HG03378 (cell line): ENCODE data around the gene SLC44A4.

Experiments
- ATAC-seq: cut with Tn5 transposase; IDR thresholded peaks from one replicate; pipeline ENCODE4 v1.9.1; 2021; ENCODE audit warnings: mild to moderate bottlenecking, moderate library complexity; ENCODE audit not compliant: unreplicated experiment

SLC44A4 gene

DNA sequence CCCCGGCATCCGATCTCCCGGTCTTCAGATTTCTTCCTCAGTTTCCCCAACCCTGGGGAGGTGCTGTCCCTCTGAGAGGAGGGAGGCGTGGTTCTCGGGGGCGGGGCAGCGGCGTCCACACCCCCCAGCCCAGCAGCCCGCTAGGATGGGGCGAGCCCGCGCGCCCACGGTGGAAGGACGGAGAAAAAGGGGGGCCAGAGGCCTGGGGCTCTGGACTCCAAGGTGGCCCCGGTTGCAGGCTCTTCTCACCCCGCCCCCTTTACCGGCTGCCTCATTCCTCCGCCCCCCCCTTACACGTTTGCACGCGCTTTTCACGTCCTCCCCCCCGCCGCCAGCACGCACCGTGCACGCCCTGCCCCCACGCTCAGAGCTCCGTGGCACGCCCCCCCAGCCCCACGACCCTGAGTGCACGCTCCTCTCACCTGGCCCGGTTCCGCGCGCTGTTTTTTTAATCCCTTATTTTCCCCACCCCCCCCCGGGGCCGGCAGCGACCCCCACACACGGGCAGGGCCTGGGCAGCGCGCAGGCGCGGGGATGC, 22.7 kb upstream of the SLC44A4 start:
- no peak for ATAC-seq

DNA sequence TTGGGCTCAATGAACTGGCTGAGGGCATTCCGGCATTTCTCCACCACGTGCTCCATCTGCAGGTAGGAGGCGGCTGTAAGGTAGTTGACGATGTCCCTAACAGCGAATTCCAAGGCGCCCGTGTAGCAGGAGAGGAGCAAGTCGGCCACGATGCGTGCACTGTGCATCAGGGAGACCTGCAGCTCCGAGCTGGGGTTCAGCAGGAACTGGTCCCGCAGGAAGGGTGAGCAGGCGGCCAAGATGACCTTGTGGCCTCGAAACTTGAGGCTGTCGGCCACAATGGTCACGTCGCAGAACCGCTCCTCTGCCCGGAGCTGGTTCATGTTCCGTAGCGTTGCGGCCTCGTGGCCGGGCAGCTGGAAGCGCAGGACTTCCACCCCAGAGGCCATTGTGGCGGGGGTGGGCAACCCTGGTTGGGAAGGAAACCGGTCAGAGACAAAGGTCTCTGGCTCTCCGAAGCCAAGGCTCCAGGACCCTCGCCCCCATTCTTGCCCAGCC, 22.2 kb upstream of the SLC44A4 start:
- ATAC-seq: no peak

DNA sequence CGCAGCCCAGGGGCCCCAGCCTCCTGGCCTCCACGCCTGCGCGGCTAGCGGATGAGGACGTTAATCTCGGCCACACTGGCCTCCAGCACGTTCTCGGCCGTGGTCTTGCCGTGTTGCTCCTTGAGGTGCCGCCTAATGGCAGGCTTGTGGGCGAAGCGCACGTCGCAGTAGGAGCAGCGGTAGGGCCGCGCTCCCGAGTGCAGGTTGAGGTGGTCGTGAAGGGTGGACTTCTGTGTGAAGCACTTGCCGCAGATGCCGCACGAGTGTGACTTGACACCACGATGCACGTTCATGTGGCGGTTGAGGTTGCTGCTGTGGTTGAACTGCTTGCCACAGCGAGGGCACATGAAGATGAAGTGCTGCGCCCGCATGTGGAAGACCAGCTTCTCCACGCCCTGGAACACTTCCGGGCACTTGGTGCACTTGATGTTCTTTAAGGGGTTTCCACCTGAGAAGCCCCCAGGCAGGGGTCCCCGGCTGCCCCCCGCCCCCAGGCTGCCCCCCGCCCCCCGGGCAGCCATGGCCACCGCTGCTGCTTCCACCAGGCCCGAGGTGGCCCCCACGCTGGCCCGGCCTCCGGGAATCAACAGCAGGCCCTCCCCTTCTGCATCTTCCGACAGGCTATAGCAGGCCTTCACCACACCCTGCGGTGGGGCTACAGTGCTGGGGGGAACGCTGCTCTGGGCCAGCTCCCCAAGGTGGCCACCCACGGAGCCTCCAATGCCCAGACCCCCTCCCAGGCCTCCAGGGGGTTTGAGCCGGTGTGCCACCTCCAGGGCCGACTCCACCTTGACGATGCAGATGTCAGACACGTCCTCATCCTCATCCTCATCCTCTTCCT, 21.3 kb upstream of the SLC44A4 start:
- ATAC-seq: no peak

DNA sequence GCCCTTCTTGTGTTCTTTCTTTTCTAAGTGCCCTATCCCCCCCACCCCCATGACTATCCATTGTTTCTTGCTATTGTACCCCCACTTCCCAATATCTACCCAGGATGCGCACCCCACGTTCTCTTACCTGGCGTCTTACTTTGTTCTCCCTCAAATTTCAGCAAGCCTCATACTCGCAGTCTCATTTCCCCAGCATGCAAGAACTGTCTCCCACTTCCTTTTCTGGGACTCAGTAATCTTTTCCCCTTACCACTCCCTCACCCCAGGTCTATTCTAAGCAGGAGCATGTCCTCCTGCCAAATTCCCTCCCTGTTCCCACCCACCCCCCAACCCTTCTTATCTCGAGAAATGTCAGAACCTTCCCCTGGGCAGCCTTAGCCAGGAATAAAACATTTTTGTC, 20.4 kb upstream of the SLC44A4 start:
- ATAC-seq: no peak

DNA sequence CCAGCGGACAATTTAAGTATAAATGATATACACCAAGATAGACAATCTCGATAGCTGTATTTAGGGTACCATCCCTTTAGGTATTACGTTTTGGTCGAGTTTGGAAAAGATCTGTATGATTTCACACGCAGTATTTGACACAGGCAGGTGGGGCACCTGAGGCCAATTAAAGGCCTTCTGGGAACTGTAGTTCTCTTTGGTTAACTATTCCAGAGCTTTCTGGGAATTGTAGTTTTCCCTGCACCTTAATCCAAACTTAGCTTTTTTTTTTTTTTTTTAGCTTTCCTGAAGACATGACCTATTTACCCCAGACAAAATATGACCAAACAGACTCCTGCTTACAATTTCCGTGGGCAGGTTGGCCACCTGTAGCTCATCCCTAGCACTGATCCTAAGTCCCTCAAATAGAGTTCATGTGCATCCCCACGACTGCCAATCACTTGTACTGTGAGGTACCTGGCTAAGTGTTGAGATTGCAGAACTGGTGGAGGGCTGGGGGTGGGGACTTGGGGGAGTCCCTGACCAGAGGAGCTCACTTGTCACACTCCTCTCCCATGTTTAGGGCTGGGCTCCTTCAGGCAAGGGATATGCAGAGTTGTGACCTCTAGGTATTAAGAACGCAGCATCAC, 19.7 kb upstream of the SLC44A4 start:
- ATAC-seq: no peak

DNA sequence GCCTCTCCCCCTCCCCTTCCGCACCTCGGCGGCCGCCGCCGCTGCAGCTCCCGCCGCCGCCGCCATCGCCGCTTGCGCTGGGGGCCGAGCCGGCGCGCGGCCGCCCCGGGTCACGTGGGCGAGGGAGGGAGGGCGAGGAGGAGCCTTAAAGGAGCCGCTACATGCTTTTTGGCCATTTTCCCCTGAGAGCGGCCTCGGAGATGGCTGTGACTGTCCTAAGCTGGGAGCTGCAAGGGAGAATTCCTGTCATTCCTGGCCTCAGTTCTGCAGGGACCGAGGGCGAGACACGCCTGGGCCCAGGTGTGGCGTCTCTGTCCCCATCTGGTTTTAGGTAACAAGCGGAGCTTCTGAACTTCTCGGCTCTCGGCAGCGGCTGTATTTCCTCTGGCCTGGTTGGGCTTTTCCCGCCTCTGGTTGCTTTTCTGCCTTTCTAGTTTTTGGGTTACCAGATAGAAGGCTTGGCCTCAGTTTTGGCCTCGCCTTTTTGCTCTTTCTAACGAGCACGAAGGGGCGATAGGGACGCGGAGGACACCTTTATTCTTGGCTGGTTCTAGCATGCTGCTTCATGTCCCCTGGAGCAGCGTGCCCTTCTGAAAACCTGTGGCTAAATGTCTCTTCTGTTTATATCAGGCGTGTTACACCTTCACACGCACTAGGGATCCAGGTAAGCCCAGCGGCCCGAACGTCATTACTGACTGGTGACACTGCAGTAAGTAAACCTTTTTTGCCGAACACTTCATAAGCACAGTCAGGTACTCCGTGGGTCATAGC, 19.0 kb upstream of the SLC44A4 start, which contains the start of gene EHMT2:
Gene EHMT2, minus strand, starts transcription at position 87 of the 771 bp plus-strand sequence. Its CDS starts 21 bp downstream, at position 66.
- peak; percentile 39 for ATAC-seq

DNA sequence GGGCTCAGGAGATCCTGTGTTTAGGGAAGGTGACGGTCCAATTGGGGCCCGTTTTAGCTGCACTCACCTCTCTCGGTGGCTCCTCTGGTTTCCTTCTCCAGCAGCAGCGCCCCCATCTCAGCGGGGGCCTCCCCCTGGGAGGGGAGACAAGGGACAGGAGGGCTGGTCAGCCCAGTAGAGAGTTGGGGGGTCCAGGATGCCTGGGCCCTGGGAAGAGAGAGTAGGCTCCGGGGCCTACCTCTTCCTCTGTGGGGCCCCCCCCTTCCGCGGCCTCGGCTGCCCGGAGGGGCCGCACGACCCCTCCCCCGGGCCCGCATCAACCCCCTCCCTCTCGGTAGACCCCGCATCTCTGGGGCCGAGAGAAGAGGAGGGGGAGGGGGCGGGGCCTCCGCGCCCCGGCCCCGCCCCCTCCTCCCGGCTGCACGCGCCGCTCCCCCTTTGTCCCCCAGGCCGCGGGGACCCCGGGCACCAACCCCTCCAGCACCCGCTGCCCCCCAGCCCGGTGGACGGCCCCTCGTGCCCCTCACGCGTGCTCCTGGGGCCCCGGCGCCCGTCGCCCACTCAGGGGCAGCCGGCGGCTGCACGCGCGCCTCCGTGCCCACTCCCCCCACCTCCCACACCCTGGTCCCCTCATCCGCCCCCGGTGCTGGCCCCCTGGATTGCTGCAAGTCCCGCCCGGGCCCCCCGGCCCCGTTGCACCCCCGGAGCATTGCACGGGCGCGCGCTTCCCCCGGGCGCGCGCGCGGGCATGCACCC, 18.2 kb upstream of the SLC44A4 start:
- no peak for ATAC-seq

DNA sequence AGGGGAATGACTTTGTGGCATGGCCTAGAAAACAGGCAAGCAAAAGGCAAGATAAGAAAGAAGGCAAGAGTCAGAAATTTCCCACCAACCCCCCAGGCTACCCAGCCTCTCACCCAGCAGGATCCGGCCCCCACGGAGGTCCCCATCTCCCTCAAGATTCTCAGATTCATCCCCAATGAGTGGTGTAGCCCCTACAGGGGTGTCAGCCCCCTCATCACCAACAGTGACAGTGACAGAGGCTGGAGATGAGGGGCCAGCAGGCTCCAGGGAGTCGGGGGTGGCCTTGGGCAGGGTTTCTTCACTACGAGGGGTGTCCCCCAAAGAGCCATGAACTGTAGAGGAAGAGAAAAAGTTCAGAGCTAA, 17.7 kb upstream of the SLC44A4 start:
- no peak for ATAC-seq

DNA sequence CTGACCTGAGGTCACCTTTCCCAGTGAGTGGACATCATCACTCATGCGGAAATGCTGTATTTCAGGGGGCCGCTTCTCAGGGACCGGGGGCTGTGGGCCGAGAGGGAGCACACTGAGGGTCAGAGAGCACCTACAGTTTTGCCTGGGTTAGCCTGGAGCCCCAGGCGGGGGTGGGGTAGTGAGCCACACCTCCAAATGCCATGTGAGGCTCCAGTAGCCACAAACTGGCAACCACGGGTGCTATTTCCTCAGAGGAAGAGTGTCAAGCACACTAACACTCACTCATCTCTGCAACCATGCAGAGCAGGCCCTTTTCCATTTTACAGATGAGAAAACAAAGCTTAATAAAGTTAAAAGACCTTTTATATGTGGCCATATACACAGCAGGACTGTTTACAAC, 14.0 kb upstream of the SLC44A4 start:
- ATAC-seq: no peak

DNA sequence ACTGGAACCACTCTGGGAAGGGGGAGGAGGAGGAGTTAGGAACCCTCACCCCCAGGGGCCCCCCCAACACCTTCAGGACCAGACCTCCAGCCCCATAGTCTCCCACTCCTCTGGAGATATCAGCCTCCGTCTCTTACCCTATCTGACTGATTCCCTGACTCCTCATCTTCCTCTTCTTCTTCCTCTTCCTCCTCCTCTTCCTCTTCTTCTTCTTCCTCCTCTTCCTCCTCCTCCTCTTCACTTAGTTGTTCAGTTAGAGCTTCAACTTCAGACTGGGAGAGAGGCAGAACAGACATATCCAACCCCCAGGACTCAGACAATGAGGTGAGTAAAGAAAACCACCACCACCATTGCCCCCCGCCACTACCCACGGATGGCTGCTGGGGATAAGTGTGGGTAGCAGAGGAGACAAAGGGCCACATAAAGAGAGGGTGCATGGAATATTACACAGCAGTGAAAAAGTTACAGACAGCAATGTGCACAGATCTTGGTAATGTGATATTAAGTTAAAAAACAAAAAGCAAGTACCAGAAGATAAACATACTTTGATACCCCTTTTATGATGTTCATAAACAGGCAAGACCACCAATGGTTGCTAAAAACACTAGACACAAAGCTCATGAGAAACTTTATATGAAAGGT, 10.7 kb upstream of the SLC44A4 start:
- ATAC-seq: no peak

DNA sequence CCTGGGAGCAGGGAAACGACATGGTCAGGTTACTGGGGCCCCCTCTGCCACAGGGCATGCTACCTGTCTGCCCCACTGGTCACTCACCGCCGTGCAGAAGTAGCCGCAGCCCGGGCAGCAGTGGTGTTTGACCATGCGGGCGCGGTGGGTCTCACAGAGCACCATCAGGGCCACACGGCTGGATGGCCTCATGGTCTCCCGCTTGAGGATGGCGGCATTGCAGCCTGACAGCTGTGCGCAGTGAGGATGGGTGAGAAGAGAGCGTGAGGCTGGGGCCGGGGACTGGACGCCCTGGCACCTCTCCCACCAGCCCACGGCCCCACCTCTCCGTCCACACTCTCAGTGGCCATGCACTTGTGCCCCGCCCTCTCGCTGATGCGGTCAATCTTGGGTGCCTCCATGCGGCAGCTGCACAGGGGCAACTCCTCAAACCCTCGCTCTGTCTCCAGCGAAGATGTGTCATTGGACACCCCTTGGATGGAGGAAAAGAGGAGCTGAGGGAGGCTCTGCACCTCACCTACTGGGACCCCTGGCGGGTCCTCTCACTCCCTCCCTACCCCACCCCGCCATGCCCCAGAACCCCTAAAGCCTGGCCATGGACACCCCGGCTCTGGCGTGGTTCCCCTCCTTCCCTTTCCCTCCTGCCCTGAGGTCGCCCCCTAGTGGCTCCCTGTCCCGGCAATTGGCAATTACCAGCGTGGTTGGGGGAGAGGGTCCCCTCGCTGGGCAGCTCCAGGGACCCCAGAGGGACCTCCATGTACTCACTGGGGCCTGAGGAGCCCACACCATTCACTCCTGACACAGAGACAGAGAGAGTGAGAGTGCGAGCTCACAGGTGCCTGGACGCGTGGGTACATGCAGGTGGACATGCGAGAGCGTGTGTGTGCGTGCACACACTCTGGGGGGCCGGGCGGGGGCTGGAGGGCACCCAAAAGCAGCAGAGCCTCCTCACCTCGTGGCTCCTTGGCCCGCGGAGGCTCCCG, 9.8 kb upstream of the SLC44A4 start:
- ATAC-seq: no peak

DNA sequence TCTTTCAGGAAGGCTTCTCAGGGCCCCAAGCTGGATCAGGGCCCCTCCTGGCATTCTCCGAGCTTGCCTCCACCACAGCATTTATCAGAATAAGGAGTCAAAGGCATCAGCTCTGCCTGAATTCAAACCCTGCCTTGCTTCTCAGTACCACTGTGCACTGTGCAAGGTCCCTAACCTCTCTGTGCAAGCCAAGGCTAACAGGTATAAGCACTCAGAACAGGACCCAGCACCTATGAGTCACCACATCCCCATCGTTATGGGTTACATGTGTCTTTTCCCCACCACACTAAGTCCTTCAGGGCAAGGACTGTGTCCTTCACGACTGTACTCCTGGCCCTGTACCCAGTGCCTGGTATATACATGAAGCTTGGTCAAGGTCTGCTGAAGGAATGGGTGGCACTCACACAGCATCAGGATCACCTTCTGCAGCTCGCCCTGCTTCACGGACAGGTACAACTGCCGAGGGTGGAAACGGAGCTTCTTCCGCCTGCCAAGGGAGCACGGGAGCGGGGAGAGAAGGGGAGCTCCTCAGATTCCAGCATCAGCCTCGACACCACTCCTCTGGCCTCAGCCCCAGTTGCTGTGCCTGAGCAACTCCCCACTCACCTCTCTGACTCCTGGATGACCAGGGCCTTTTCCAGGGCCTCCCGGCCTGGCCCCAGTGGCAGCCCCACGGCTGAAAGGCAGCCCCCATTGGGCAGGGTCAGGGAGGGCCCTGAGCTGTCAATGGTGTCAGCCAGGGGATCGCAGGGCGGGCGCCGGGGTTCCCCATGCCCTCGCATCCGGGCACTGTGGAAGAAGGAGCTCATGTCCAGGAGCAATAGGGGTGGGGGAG, 8.6 kb upstream of the SLC44A4 start:
- no peak for ATAC-seq

DNA sequence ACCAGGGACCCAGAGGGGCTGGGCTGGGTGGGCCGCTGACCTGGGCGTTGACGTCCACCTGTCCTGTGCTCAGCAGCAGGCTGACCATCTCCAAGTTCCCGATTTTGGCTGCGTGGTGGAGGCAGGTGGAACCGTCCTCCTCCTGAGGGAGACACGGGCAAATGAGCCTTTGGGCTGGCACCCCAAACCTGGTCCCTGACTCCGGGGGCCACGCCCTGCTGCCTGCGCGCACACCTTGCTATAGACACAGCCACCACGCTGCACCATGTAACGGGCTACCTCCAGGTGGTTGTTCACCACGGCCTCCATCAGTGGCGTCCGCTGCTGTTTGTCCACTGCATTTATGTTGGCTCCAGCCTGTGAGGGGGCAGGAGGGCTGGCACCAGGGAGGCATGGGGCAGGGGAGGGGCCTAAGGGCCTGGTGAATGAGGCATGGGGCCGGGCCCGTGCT, 7.8 kb upstream of the SLC44A4 start:
- no peak for ATAC-seq

DNA sequence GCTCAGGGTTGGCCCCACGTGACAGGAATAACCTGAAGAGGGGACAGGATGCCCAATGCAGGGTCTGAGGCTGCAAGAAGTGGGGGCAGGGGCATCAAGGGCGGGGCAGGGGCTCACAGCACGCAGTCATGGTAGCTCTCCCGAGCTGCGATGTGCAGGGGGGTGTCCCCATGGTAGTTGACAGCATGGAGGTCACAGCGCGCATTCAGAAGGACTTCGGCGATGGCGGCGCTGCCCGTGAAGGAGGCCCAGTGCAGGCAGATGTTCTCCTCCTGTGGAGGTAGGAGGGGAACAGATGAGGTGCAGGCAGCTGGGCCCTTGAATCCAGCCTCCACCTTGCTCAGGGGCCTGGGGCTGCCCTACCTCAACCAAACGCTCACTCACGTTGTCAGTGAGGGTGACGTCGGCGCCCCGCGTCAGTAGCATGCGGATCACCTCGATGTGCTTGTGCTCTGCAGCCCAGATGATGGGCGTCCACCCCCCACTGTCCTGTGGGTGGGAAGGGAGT, 5.8 kb upstream of the SLC44A4 start:
- ATAC-seq: no peak

DNA sequence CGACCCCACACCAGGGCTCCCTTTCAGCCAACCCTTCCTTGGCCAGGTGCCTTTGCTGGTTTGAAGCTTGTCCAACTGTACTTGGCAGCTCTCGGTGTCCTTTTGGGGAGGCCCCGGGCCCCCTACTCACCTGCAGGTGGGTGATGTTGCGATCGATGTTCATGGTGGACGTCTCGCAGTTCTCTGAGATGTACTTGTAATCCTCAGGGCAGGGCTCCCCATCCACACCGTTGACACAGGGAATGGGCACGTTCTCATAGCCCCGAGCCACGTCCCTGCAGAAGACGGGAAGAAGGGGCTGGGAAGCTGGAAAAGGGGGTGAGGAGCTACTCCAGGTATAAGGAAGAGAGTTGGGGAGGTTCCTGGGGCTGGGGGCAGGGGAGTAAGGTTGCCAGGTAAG, 4.9 kb upstream of the SLC44A4 start:
- ATAC-seq: no peak

DNA sequence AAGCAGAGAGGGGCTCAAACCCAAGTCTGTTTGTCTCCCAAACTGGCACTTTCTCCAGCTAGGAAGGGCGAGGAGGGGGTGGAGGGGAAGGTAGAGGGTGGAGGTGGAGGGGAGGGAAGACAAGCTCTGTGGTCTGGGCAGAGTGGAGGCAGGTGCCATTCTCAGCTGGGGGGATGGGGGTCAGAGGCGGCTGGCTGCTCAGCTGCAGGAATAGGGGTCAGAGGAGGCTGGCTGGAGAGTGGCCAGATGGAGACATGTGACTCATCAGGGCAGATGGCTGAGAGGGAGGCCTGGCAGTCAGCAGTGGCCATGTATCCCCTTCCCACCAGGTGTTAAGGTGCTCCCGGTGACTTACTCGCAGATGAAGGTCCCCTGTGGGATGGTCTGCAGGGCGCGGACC, 3.5 kb upstream of the SLC44A4 start:
- ATAC-seq: no peak

DNA sequence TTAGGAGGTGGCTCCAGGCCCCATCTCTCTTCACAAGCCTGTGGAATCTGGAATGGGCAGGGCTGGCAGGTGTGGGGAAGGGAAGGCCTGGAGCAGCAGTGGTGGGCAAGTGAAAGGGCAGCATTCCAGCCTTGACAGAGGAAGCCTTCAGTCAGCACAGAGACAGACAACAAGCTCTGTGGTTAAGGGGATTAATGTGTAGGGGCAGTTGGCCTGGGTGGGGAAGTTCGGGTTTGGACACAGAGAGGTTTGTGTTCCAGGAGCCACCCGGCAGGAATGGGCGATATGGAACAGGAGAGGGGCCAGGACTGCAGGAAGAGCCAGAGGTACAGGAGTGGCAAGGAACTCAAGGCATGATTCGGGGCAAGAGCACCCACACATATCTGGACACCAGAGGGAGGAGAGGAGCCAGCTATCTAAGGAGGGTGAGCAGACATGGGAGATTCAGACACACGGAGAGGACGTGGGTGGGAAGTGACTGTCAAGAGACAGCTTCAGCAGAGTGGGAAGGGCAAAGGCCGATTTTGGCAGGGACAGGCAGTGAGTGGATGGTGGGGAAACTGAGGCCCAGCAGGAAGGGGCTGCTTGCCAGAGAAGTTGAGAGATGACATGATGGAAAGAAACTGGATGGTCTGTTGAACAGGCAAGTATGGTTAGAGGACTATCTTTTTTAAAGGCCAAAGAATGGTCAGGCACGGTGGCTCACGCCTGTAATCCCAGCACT, 2.5 kb upstream of the SLC44A4 start:
- no peak for ATAC-seq
